ENCODE measurements around the gene OPHN1. TPM values are rescaled to one million over a fixed set of nuclear protein-coding genes. Genes with fewer than 3 reads are reported as not detected.
A peak's percentile ranks its signal among the peaks of the same experiment; 100 is the strongest.

OPHN1 gene
- total and polyA plus RNA-seq, 2 of the 13 experiments (the other 11 are each of a cell fraction or from before 2014, with no cell fraction given) = 1.6 to 1.7 TPM

GRCh38 chrX:68183612-68184214 lies 249.6 kb downstream of the OPHN1 start:
- no TSS peak for BruUV-seq (replicated peaks)
- Histone ChIP-seq H3K4me2 (ENCODE audit: low read depth, low read length) (no peak overlapping the region), H3K27me3 (ENCODE audit: control insufficient read depth in 1 of 2, insufficient read depth in 2 of 2, low read length in 2 of 2) (no peaks in the 10 kb centered on the region), H3K4me1 (ENCODE audit: insufficient read depth, low read length) (no peaks in the 10 kb centered on the region), H4K20me1 (ENCODE audit: insufficient read depth, low read length) (no peaks in the 10 kb centered on the region), H3K4me3 (replicated peaks in 1 of 3; ENCODE audit: insufficient read depth in 1 of 3, low read depth in 2 of 3, low read length in 3 of 3) (no peak overlapping the region), H3K79me2 (ENCODE audit: insufficient read depth, low read length) (no peaks in the 10 kb centered on the region), H3K27ac (ENCODE audit: extremely low read length, insufficient read depth, low read length) (no peak overlapping the region), H2AFZ (ENCODE audit: low read length) (no peak overlapping the region), H3K36me3 (replicated peaks in 1 of 2; ENCODE audit: control insufficient read depth in 1 of 2, insufficient read depth in 2 of 2, low read length in 2 of 2) (no peaks in the 10 kb centered on the region), H3K9ac (ENCODE audit: insufficient read depth, low read depth, low read length) (no peak overlapping the region), H3K9me3 (ENCODE audit: low read length) (no peaks in the 10 kb centered on the region)
- peak; percentile 27 for DNase-seq (ENCODE audit: low spot score)
- ATAC-seq = peak; percentile 56; the same call in 1 of the 3 replicates
- peak; percentile 26 for FAIRE-seq
- intact Hi-C loops (cut with micrococcal nuclease; ENCODE audit: unreplicated experiment) (loop anchor here (5.0 to 10.0 kb wide), 2 partner anchors 529 to 621 kb away; no protein-coding TSS in a partner anchor), in situ Hi-C loops (cut with HindIII; ENCODE audit: extremely low pct_ligation_motif_present, low pct_unique_long_range_greater_than_20kb) (no loop called here)
- ChIA-PET POLR2A (no interaction called here), CTCF (ENCODE audit: low intra/inter-chr PET ratio, low total read pairs) (interaction anchor here (1.2 kb wide), 1 partner anchor 527 kb away, joined by 4 read pairs; no protein-coding TSS in a partner anchor)
- 39% methylated on average over 4 of the region's 4 CpGs for WGBS (ENCODE audit: low lambda C conversion rate)
- TF ChIP-seq CTCF (CRISPR knock-in tag; IDR thresholded peaks at IDR 0.05) (peak; percentile 52), MXI1 (IDR thresholded peaks at IDR 0.05; ENCODE audit: borderline replicate concordance, low read depth, low read length) (no peak), ZFP36L1 (CRISPR knock-in tag; IDR thresholded peaks at IDR 0.05) (no peak), ZNF597 (CRISPR knock-in tag; IDR thresholded peaks at IDR 0.05) (no peak), RERE (CRISPR knock-in tag; IDR thresholded peaks at IDR 0.05; ENCODE audit: low read depth) (no peak), THAP9 (CRISPR knock-in tag; IDR thresholded peaks at IDR 0.05; ENCODE audit: borderline replicate concordance) (no peak), STAG1 (CRISPR knock-in tag; IDR thresholded peaks at IDR 0.05) (peak; percentile 59), TFE3 (CRISPR knock-in tag; IDR thresholded peaks at IDR 0.05) (no peak)

Data from HepG2 (cell line).